Panc1 (cell line): ENCODE data around the gene FRMD4A. TPM values are rescaled to one million over a fixed set of nuclear protein-coding genes. Genes with fewer than 3 reads are reported as not detected.

Source experiments
- ATAC-seq: fragments of 200-7000 bp; cut with Tn5 transposase; 2 replicates; pipeline ENCODE4 v1.9.1; 2020; ENCODE audit warnings: mild to moderate bottlenecking, moderate library complexity
- BruUV-seq: library from RNA; stranded (reverse); fragments of 400-500 nt; replicated peaks from 2 replicates; lab custom pipeline; 2021; lab: Mats Ljungman, UMichigan
- CTCF ChIA-PET: fragments of 300-600 bp; sonication (Branson Sonifier 250); formaldehyde crosslinking; loops from one replicate; lab custom pipeline; 2022; ENCODE audit warnings: antibody characterized with exemption; lab: Charles Lee
- POLR2A ChIA-PET: fragments of 300-600 bp; sonication (Branson Sonifier 250); formaldehyde crosslinking; loops from one replicate; lab custom pipeline; 2022; ENCODE audit warnings: antibody characterized with exemption; lab: Charles Lee
- DNase-seq: peaks from one replicate; pipeline ENCODE4 v3.0.0-alpha.2; 2010; ENCODE audit warnings: low read depth, low spot score
- H3K27ac ChIP-seq: 2 replicates; pipeline ENCODE4 v1.5.1; 2011; ENCODE audit warnings: mild to moderate bottlenecking, low read length, inconsistent platforms
- H3K27me3 ChIP-seq: fragments of 200-500 bp; sonication (Bioruptor generic); 2 replicates; pipeline ENCODE4 v1.6.0; 2014; ENCODE audit warnings: low read length, inconsistent platforms; ENCODE audit not compliant: control insufficient read depth, insufficient read depth
- H3K36me3 ChIP-seq: fragments of 200-500 bp; sonication (Bioruptor generic); 2 replicates; pipeline ENCODE4 v1.5.1; 2014; ENCODE audit warnings: inconsistent platforms, mild to moderate bottlenecking, low read length, moderate library complexity; ENCODE audit not compliant: control insufficient read depth, insufficient read depth
- H3K4me1 ChIP-seq: 2 replicates; pipeline ENCODE4 v1.5.1; 2011; ENCODE audit warnings: inconsistent platforms, mild to moderate bottlenecking, low read length, moderate library complexity; ENCODE audit not compliant: control insufficient read depth, insufficient read depth
- H3K4me3 ChIP-seq, 2 experiments: 2 replicates each; pipeline ENCODE4 v1.5.1; 2011 to 2012; ENCODE audit warnings: low read depth in 2 of 2, low read length in 2 of 2, mild to moderate bottlenecking in 2 of 2, inconsistent platforms in 1 of 2, moderate library complexity in 1 of 2
- H3K9me3 ChIP-seq: fragments of 200-500 bp; sonication (Bioruptor generic); 2 replicates; pipeline ENCODE4 v1.5.1; 2014; ENCODE audit warnings: low read depth, mild to moderate bottlenecking, inconsistent platforms, low read length, moderate library complexity; ENCODE audit not compliant: control insufficient read depth, insufficient read depth
- POLR2AphosphoS5 ChIP-seq: IDR thresholded peaks from 2 replicates; pipeline ENCODE4 v1.6.1; 2012; ENCODE audit warnings: mild to moderate bottlenecking, low read depth, low read length, moderate library complexity
- SIN3A ChIP-seq: IDR thresholded peaks from 2 replicates; pipeline ENCODE4 v1.6.1; 2012; ENCODE audit warnings: low read depth, mild to moderate bottlenecking, low read length, moderate library complexity, borderline replicate concordance; ENCODE audit not compliant: insufficient read depth
- TCF7L2 ChIP-seq: IDR thresholded peaks from 2 replicates; pipeline ENCODE4 v1.6.1; 2011; ENCODE audit warnings: mild to moderate bottlenecking, low read depth, low read length, inconsistent platforms
- in situ Hi-C: cut with HindIII; loops from 2 replicates; pipeline ENCODE4 v1.10.0; 2016; ENCODE audit warnings: low sequenced_read_pairs, low pct_unique_long_range_greater_than_20kb
- intact Hi-C: fragments of 100-400 bp; cut with micrococcal nuclease; formaldehyde crosslinking; loops from one replicate; pipeline ENCODE4 v1.10.0; 2022; ENCODE audit not compliant: unreplicated experiment
- total RNA-seq: library from RNA; stranded (reverse); gene quantifications from one replicate; pipeline ENCODE4 v1.2.1, GENCODE V29; 2021; ENCODE audit not compliant: unreplicated experiment
- TF ChIP-seq, protein P1 (sequence below), 2 experiments: IDR thresholded peaks; 2 replicates each; pipeline ENCODE4 v1.6.1; 2011 to 2012; ENCODE audit warnings: low read depth in 2 of 2, control low read depth in 1 of 2, low read length in 1 of 2, mild to moderate bottlenecking in 1 of 2, moderate library complexity in 1 of 2; ENCODE audit not compliant: insufficient read depth in 1 of 2
- TF ChIP-seq, protein P2 (sequence below): fragments of 450-650 bp; IDR thresholded peaks from 2 replicates; pipeline ENCODE4 v1.5.1; 2017; ENCODE audit warnings: mild to moderate bottlenecking

Gene FRMD4A
- total RNA-seq, 1 experiment from 2014 or later, result 7.1 TPM

DNA sequence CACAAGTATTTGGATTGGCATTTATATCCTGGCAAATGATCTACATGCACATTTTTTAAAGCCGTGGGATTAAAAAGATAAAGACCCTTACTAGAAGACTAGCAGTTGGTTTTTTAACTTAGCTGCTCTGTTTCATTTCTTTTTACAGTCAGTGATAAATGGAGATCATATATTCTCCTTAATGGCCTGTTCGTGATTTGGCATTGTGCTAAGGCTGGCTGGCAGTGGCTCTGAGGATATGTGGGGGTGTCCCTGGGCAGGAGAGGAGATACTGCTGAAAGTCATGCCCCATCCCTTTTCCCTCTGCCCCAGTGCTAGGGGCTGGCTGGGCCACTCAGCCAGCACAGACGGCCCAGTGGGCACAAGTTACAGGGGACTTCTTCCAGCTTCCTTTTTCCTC lies 402.3 kb downstream of the FRMD4A start:
- BruUV-seq, result no TSS peak
- no peak for DNase-seq
- H3K27ac ChIP-seq, result no peak overlapping the region
- no peak overlapping the region for H3K4me3 ChIP-seq
- ChIA-PET CTCF (no interaction called here), POLR2A (no interaction called here)
- intact Hi-C loops, result no loop called here
- in situ Hi-C loops, result no loop called here
- no peaks in the 10 kb centered on the region for H3K9me3 ChIP-seq
- no peaks in the 10 kb centered on the region for H3K36me3 ChIP-seq
- TF ChIP-seq, protein P1, sequence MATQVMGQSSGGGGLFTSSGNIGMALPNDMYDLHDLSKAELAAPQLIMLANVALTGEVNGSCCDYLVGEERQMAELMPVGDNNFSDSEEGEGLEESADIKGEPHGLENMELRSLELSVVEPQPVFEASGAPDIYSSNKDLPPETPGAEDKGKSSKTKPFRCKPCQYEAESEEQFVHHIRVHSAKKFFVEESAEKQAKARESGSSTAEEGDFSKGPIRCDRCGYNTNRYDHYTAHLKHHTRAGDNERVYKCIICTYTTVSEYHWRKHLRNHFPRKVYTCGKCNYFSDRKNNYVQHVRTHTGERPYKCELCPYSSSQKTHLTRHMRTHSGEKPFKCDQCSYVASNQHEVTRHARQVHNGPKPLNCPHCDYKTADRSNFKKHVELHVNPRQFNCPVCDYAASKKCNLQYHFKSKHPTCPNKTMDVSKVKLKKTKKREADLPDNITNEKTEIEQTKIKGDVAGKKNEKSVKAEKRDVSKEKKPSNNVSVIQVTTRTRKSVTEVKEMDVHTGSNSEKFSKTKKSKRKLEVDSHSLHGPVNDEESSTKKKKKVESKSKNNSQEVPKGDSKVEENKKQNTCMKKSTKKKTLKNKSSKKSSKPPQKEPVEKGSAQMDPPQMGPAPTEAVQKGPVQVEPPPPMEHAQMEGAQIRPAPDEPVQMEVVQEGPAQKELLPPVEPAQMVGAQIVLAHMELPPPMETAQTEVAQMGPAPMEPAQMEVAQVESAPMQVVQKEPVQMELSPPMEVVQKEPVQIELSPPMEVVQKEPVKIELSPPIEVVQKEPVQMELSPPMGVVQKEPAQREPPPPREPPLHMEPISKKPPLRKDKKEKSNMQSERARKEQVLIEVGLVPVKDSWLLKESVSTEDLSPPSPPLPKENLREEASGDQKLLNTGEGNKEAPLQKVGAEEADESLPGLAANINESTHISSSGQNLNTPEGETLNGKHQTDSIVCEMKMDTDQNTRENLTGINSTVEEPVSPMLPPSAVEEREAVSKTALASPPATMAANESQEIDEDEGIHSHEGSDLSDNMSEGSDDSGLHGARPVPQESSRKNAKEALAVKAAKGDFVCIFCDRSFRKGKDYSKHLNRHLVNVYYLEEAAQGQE (IDR thresholded peaks at IDR 0.05; ENCODE audit: insufficient read depth in 1 of 2, low read depth in 2 of 2, low read length in 1 of 2), result no peak
- TF ChIP-seq POLR2AphosphoS5 (no peak), SIN3A (no peak), TCF7L2 (no peak)
- TF ChIP-seq, protein P2, sequence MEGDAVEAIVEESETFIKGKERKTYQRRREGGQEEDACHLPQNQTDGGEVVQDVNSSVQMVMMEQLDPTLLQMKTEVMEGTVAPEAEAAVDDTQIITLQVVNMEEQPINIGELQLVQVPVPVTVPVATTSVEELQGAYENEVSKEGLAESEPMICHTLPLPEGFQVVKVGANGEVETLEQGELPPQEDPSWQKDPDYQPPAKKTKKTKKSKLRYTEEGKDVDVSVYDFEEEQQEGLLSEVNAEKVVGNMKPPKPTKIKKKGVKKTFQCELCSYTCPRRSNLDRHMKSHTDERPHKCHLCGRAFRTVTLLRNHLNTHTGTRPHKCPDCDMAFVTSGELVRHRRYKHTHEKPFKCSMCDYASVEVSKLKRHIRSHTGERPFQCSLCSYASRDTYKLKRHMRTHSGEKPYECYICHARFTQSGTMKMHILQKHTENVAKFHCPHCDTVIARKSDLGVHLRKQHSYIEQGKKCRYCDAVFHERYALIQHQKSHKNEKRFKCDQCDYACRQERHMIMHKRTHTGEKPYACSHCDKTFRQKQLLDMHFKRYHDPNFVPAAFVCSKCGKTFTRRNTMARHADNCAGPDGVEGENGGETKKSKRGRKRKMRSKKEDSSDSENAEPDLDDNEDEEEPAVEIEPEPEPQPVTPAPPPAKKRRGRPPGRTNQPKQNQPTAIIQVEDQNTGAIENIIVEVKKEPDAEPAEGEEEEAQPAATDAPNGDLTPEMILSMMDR, result no peak
- no peaks in the 10 kb centered on the region for H3K4me1 ChIP-seq
- ATAC-seq, result no peak
- no peaks in the 10 kb centered on the region for H3K27me3 ChIP-seq

DNA sequence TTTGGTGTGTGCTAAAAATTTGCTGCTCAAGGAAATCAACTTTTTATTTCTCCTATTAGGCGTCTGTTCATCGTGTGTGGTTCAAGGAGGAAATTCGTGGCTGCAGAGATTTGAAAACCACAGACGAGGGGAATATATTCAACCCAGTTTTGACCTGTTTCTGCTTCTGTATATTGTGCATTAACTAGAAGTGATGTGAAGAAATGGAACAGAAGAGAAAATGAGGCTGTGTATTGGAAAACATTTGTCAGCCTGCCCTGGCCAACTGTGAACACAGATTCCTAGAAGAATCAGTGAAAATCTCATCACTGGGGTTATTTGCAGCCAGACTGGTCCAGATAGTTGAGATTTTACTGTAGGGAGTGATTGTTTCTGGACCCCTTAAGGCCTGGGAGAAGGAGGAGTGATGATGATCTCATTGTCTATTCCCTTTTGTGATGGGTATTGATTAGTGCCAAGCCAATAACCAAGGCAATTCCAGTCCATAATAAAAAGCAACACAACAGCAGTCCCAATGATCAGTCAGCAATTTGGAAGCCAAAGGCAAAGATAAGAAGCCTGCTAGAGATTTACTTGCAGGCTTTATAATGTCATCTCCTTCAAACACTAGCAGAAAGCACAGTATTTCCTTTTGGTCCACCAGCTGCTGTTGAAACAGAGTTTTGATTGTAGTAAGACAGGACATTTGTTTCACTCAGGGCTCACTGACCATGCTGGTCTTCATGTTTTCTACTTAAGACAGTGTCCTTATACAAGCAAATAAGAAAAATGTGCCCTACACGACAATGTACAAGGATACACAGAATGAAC lies 404.5 kb downstream of the FRMD4A start:
- BruUV-seq, result no TSS peak
- in situ Hi-C loops (no loop called here), intact Hi-C loops (no loop called here)
- no peaks in the 10 kb centered on the region for H3K4me1 ChIP-seq
- no peak overlapping the region for H3K4me3 ChIP-seq
- CTCF ChIA-PET, result no interaction called here
- H3K36me3 ChIP-seq, result no peaks in the 10 kb centered on the region
- no peak for ATAC-seq
- no peak for TF ChIP-seq SIN3A
- TF ChIP-seq, protein P1 (IDR thresholded peaks at IDR 0.05; ENCODE audit: insufficient read depth in 1 of 2, low read depth in 2 of 2, low read length in 1 of 2), result no peak
- TF ChIP-seq, protein P2, result no peak
- no peaks in the 10 kb centered on the region for H3K9me3 ChIP-seq
- H3K27ac ChIP-seq, result no peak overlapping the region
- H3K27me3 ChIP-seq, result no peaks in the 10 kb centered on the region
- POLR2A ChIA-PET, result no interaction called here
- DNase-seq, result no peak
